GM12878 (cell line): ENCODE results near the gene SLC6A11. TPM values are rescaled to one million over a fixed set of nuclear protein-coding genes. Genes with fewer than 3 reads are reported as not detected.

Experiments used
- ATAC-seq: fragments of 200-7000 bp; cut with Tn5 transposase; 3 replicates; pipeline ENCODE4 v1.9.1; 2020; ENCODE audit warnings: mild to moderate bottlenecking, moderate library complexity
- BruUV-seq: library from RNA; stranded (reverse); fragments of 400-500 nt; replicated peaks from 2 replicates; lab custom pipeline; 2021; lab: Mats Ljungman, UMichigan
- CTCF ChIA-PET: fragments of 300-600 bp; sonication (Branson Sonifier 250); formaldehyde crosslinking; extraction: SDS; loops from one replicate; lab custom pipeline; 2021; ENCODE audit warnings: inconsistent platforms; lab: Yijun Ruan, JAX
- POLR2A ChIA-PET: fragments of 350-600 bp; formaldehyde crosslinking; extraction: SDS; loops from one replicate; lab custom pipeline; 2021; ENCODE audit warnings: inconsistent platforms; lab: Charles Lee
- RAD21 ChIA-PET: fragments of 300-600 bp; sonication (Branson Sonifier 250); formaldehyde crosslinking; loops from one replicate; lab custom pipeline; 2023; ENCODE audit warnings: antibody characterized with exemption; ENCODE audit not compliant: unreplicated experiment; lab: Charles Lee
- SMC1A ChIA-PET: fragments of 300-600 bp; sonication (Branson Sonifier 250); formaldehyde crosslinking; loops from one replicate; lab custom pipeline; 2023; ENCODE audit not compliant: unreplicated experiment, uncharacterized antibody; lab: Charles Lee
- DNase-seq: peaks from one replicate; pipeline ENCODE4 v3.0.0-alpha.2; 2011; ENCODE audit warnings: low read depth, low spot score
- FAIRE-seq: peaks from 3 replicates; lab custom pipeline; 2011; peaks lifted over from hg19 to GRCh38; lab: Jason Lieb, UNC
- H2AFZ ChIP-seq: 2 replicates; pipeline ENCODE4 v1.6.0; 2011; ENCODE audit warnings: low read depth, low read length, control low read depth; ENCODE audit not compliant: control insufficient read depth
- H3K27ac ChIP-seq: 2 replicates; pipeline ENCODE4 v1.5.1; 2011; ENCODE audit warnings: control low read depth; ENCODE audit not compliant: control insufficient read depth, insufficient read depth
- H3K27me3 ChIP-seq, 2 experiments: replicated peaks in 1 of 2; 2 replicates each; pipeline versions ENCODE4 v1.6.0 to v1.6.1; 2011; ENCODE audit warnings: low read length in 1 of 2; ENCODE audit not compliant: control insufficient read depth in 2 of 2, insufficient read depth in 2 of 2
- H3K36me3 ChIP-seq, 2 experiments: 2 replicates each; pipeline ENCODE4 v1.5.1; 2011; ENCODE audit warnings: low read length in 1 of 2; ENCODE audit not compliant: control insufficient read depth in 2 of 2, insufficient read depth in 2 of 2
- H3K4me1 ChIP-seq: 2 replicates; pipeline ENCODE4 v1.6.1; 2011; ENCODE audit warnings: mild to moderate bottlenecking, low read length, moderate library complexity, mixed read lengths; ENCODE audit not compliant: control insufficient read depth, insufficient read depth
- H3K4me2 ChIP-seq: 2 replicates; pipeline ENCODE4 v1.6.0; 2011; ENCODE audit warnings: control low read depth; ENCODE audit not compliant: control insufficient read depth, insufficient read depth
- H3K4me3 ChIP-seq: fragments of 200-600 bp; sonication (generic); 2 replicates; pipeline ENCODE4 v1.5.1; 2016
- H3K79me2 ChIP-seq: 2 replicates; pipeline ENCODE4 v1.6.0; 2011; ENCODE audit warnings: low read length; ENCODE audit not compliant: control insufficient read depth, insufficient read depth
- H3K9ac ChIP-seq: 2 replicates; pipeline ENCODE4 v1.8.0; 2011; ENCODE audit warnings: low read length, control low read depth, mixed read lengths; ENCODE audit not compliant: control insufficient read depth, insufficient read depth
- H3K9me3 ChIP-seq: replicated peaks from 3 replicates; pipeline ENCODE4 v1.5.1; 2011; ENCODE audit warnings: mild to moderate bottlenecking, low read length; ENCODE audit not compliant: control insufficient read depth, insufficient read depth
- H4K20me1 ChIP-seq: 2 replicates; pipeline ENCODE4 v1.6.0; 2011; ENCODE audit not compliant: control insufficient read depth, insufficient read depth
- CEBPB ChIP-seq, 2 experiments: fragments of 150-350 bp in 1 of 2; IDR thresholded peaks; 2 replicates each; pipeline ENCODE4 v1.6.1; 2012 to 2014; ENCODE audit warnings: low read depth in 2 of 2, low read length in 2 of 2, borderline replicate concordance in 1 of 2, inconsistent platforms in 1 of 2
- CHD1 ChIP-seq: IDR thresholded peaks from 2 replicates; pipeline ENCODE4 v1.6.1; 2012; ENCODE audit warnings: low read depth, low read length, improper control_type of control experiment
- CHD4 ChIP-seq: fragments of 200-600 bp; sonication (generic); IDR thresholded peaks from 2 replicates; pipeline ENCODE4 v1.6.1; 2016; ENCODE audit warnings: mild to moderate bottlenecking
- NFXL1 ChIP-seq: fragments of 450-650 bp; IDR thresholded peaks from 2 replicates; pipeline ENCODE4 v1.6.1; 2017; ENCODE audit warnings: antibody characterized with exemption, mild to moderate bottlenecking, borderline replicate concordance
- RBBP5 ChIP-seq: fragments of 200-600 bp; sonication (generic); conservative IDR thresholded peaks from 2 replicates; pipeline ENCODE4 v1.6.1; 2016
- SMARCA5 ChIP-seq: fragments of 450-650 bp; IDR thresholded peaks from 2 replicates; pipeline ENCODE4 v1.6.1; 2017; ENCODE audit warnings: mild to moderate bottlenecking
- TCF12 ChIP-seq: IDR thresholded peaks from 2 replicates; pipeline ENCODE4 v1.6.1; 2011; ENCODE audit warnings: low read depth, mild to moderate bottlenecking, low read length
- ZNF384 ChIP-seq: IDR thresholded peaks from 2 replicates; pipeline ENCODE4 v1.6.1; 2012; ENCODE audit warnings: low read depth, mild to moderate bottlenecking, low read length, improper control_type of control experiment, borderline replicate concordance
- ZZZ3 ChIP-seq: IDR thresholded peaks from 2 replicates; pipeline ENCODE4 v1.6.1; 2011; ENCODE audit warnings: low read depth; ENCODE audit not compliant: control insufficient read depth, insufficient read length
- WGBS: methylation state at CpG from one replicate; pipeline ENCODE4 v1.1.6; 2016; ENCODE audit warnings: low lambda C conversion rate; ENCODE audit not compliant: insufficient replicate concordance, insufficient coverage; ENCODE audit errors: missing lambda C conversion rate; 5-methylcytosine and 5-hydroxymethylcytosine counted together
- in situ Hi-C: fragments of 300-500 bp; cut with MboI; formaldehyde crosslinking; loops from 9 replicates; pipeline ENCODE4 v1.14.3; 2018; ENCODE audit warnings: mixed read lengths
- intact Hi-C: fragments of 100-400 bp; cut with micrococcal nuclease; formaldehyde crosslinking; loops from one replicate; pipeline ENCODE4 v1.14.2; 2022; ENCODE audit not compliant: unreplicated experiment
- polyA plus RNA-seq, 11 experiments: library from polyadenylated mRNA; depleted of rRNA in 4 of 11; unstranded in 6 of 11; stranded (reverse) in 5 of 11; fragments of >200 nt; fragmentation: Nextera tagmentation in 4 of 11; fragmentation: Illumina TruSeq in 1 of 11; extraction: Ambion mirVana in 4 of 11; extraction: Trizol in 1 of 11; gene quantifications; 1 replicate in 1 of 11; 2 replicates in 10 of 11; pipeline versions ENCODE4 v1.2.1 to v1.2.3, GENCODE V29; 2011 to 2016; ENCODE audit warnings: inconsistent platforms in 2 of 11, missing spikeins in 2 of 11, low read depth in 1 of 11
- total RNA-seq, 4 experiments: library from RNA; depleted of rRNA in 3 of 4; stranded (reverse); fragments of >200 nt in 3 of 4; fragmentation: Illumina TruSeq in 1 of 4; extraction: Trizol in 1 of 4; gene quantifications; 2 replicates each; pipeline versions ENCODE4 v1.2.1 to v1.2.3, GENCODE V29; 2013 to 2021
- TF ChIP-seq, protein P1 (sequence below): IDR thresholded peaks from 2 replicates; pipeline ENCODE4 v1.6.1; 2012; ENCODE audit warnings: mild to moderate bottlenecking, low read depth, low read length

The SLC6A11 gene
- total and polyA plus RNA-seq, 10 of the 15 experiments (the other 5 are each of a cell fraction or from before 2014, with no cell fraction given): not detected

DNA sequence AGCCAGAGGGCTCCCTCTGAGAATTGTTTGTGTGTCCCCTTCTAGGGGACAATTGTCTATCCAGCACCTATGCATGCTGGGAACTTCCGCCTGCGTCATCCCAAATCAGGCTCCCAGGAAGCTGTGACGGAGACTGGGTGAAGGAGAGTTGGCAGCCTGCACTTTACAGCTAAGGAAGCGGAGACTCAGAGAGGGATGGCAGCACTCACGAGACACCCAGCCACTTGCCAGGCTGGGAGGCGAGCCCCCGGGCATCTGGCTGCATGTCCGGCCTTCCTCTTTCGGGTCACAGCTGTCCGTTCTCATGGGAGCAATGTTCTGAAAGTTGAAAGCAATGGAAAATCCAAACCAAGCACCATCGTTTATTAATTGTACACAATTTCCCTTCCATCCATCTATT is 45.5 kb upstream of the SLC6A11 start:
- SMC1A ChIA-PET: no interaction called here
- H4K20me1 ChIP-seq: no peaks in the 10 kb centered on the region
- no peaks in the 10 kb centered on the region; a peak in 1 of 4 replicates for H3K27me3 ChIP-seq
- BruUV-seq: no TSS peak
- H3K4me1 ChIP-seq: no peaks in the 10 kb centered on the region
- ATAC-seq (no peak), DNase-seq (no peak), FAIRE-seq (no peak)
- H2AFZ ChIP-seq: no peak overlapping the region
- H3K36me3 ChIP-seq: no peaks in the 10 kb centered on the region
- H3K9me3 ChIP-seq: no peaks in the 10 kb centered on the region
- TF ChIP-seq CHD4 (no peak), CHD1 (no peak), RBBP5 (no peak), ZZZ3 (no peak), CEBPB (IDR thresholded peaks at IDR 0.05; ENCODE audit: borderline replicate concordance in 1 of 2, low read depth in 2 of 2, low read length in 2 of 2) (no peak), TCF12 (no peak), NFXL1 (no peak), ZNF384 (no peak), SMARCA5 (no peak)
- TF ChIP-seq, protein P1, sequence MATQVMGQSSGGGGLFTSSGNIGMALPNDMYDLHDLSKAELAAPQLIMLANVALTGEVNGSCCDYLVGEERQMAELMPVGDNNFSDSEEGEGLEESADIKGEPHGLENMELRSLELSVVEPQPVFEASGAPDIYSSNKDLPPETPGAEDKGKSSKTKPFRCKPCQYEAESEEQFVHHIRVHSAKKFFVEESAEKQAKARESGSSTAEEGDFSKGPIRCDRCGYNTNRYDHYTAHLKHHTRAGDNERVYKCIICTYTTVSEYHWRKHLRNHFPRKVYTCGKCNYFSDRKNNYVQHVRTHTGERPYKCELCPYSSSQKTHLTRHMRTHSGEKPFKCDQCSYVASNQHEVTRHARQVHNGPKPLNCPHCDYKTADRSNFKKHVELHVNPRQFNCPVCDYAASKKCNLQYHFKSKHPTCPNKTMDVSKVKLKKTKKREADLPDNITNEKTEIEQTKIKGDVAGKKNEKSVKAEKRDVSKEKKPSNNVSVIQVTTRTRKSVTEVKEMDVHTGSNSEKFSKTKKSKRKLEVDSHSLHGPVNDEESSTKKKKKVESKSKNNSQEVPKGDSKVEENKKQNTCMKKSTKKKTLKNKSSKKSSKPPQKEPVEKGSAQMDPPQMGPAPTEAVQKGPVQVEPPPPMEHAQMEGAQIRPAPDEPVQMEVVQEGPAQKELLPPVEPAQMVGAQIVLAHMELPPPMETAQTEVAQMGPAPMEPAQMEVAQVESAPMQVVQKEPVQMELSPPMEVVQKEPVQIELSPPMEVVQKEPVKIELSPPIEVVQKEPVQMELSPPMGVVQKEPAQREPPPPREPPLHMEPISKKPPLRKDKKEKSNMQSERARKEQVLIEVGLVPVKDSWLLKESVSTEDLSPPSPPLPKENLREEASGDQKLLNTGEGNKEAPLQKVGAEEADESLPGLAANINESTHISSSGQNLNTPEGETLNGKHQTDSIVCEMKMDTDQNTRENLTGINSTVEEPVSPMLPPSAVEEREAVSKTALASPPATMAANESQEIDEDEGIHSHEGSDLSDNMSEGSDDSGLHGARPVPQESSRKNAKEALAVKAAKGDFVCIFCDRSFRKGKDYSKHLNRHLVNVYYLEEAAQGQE: no peak
- H3K27ac ChIP-seq: no peak overlapping the region
- in situ Hi-C loops: no loop called here
- H3K4me3 ChIP-seq: no peak overlapping the region
- intact Hi-C loops: no loop called here
- H3K4me2 ChIP-seq: no peak overlapping the region
- no peaks in the 10 kb centered on the region for H3K79me2 ChIP-seq
- CTCF ChIA-PET: interaction anchor here (0.7 to 3.5 kb wide), 3 partner anchors 12 to 1150 kb away, joined by 3 to 26 read pairs (median 8); no protein-coding TSS in a partner anchor
- POLR2A ChIA-PET: no interaction called here
- H3K9ac ChIP-seq: no peak overlapping the region
- RAD21 ChIA-PET: no interaction called here
- 37% methylated on average over 11 of the region's 11 CpGs for WGBS
